ENCODE data around the gene DHRSX.
"Not testable (repeated sequence)": the region's sequence is repeated elsewhere in the genome, so short reads cannot be mapped to it uniquely, and the experiment has no call there.

GRCh38 chrX:2271595-2271994 lies 229.2 kb downstream of the DHRSX start:
- TF ChIP-seq POLR2A (IDR thresholded peaks at IDR 0.05): not testable (repeated sequence)
- TF ChIP-seq, protein P1, sequence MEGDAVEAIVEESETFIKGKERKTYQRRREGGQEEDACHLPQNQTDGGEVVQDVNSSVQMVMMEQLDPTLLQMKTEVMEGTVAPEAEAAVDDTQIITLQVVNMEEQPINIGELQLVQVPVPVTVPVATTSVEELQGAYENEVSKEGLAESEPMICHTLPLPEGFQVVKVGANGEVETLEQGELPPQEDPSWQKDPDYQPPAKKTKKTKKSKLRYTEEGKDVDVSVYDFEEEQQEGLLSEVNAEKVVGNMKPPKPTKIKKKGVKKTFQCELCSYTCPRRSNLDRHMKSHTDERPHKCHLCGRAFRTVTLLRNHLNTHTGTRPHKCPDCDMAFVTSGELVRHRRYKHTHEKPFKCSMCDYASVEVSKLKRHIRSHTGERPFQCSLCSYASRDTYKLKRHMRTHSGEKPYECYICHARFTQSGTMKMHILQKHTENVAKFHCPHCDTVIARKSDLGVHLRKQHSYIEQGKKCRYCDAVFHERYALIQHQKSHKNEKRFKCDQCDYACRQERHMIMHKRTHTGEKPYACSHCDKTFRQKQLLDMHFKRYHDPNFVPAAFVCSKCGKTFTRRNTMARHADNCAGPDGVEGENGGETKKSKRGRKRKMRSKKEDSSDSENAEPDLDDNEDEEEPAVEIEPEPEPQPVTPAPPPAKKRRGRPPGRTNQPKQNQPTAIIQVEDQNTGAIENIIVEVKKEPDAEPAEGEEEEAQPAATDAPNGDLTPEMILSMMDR (IDR thresholded peaks at IDR 0.05): not testable (repeated sequence)

Measured in adrenal gland (tissue), 5 donors.